T47D (cell line): ENCODE measurements around the gene ATL1.
A peak's percentile ranks its signal among the peaks of the same experiment; 100 is the strongest.
"Not testable (repeated sequence)": the region's sequence is repeated elsewhere in the genome, so short reads cannot be mapped to it uniquely, and the experiment has no call there.

ENCODE experiments used
- DNase-seq, 2 experiments: peaks; one replicate each; pipeline versions ENCODE4 v3.0.0 to v3.0.0-alpha.2; 2011 to 2012; ENCODE audit warnings: low read depth in 1 of 2, low spot score in 1 of 2
- JUND ChIP-seq: IDR thresholded peaks from 2 replicates; pipeline ENCODE4 v1.6.1; 2012; ENCODE audit warnings: low read depth
- in situ Hi-C: cut with HindIII; loops from 2 replicates; pipeline ENCODE4 v1.10.0; 2016; ENCODE audit warnings: low sequenced_read_pairs, low pct_unique_long_range_greater_than_20kb

Gene ATL1

DNA sequence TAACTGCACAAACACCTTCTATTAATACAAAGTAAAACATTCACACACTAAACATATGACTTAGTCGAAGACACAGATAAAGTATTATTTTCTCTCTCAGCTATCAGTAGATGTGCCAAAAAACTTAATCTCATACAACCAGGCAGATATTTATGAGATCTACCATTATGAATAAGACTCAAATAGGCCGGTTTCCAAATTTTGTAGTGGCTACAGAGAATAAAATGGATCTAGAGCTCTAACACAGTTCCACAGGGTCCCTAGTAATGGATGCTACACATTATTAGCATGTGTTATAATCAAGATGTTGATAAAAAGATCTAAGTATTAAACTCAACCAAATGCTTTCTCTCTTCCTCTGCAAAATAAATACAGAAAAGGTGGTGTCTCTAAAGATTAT, 97.8 kb downstream of the ATL1 start:
- DNase-seq = no peak
- in situ Hi-C loops = no loop called here
- TF ChIP-seq JUND = no peak

DNA sequence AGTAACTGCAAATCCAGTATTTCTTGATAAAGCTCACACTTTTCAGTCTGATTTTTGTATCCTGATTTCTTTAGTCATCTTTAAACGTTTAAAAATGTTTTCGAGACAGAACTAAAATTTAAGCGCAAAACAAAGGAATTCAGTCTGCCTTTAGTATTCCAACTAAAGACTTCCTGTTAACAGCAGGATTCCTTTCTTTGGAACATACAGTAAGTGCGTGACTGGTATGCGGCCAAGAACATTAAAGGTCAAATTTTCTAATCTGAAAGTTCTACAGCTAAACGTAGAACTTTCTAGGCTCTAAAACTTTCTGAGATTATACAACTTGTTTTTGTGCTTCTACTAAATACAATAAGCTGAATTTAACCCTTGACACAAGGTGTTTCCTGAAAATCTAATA, 98.3 kb downstream of the ATL1 start:
- in situ Hi-C loops = no loop called here
- TF ChIP-seq JUND = no peak
- DNase-seq = no peak

DNA sequence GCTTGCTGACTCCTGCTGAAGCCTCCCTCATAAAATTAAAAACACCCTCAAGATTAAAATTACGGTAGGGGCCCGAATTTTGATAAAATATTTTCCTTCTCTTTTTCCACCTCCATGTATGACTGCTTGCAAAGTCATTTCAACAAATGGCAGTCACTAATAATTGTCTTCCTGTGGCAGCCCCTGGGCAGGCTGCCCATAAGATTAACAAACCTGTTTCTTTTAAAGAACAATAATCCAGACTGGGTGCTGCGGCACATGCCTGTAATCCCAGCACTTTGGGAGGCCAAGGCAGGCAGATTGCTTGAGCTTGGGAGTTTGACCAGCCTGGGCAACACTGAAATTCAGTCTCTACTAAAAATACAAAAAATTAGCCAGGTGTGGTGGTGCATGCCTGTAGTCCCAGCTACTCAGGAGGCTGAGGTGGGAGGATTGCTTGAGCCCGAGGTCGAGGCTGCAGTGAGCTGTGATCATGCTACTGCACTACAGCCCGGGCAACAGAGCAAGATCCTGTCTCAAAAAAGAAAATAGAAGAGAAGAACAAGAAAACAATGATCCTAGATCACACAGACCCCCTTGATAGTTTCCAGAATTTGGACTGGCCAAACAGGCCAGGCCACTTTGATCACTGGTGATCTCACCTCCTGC, 99.5 kb downstream of the ATL1 start:
- in situ Hi-C loops = no loop called here
- no peak for TF ChIP-seq JUND
- DNase-seq = peak in 1 of 2 experiments; percentile 72

DNA sequence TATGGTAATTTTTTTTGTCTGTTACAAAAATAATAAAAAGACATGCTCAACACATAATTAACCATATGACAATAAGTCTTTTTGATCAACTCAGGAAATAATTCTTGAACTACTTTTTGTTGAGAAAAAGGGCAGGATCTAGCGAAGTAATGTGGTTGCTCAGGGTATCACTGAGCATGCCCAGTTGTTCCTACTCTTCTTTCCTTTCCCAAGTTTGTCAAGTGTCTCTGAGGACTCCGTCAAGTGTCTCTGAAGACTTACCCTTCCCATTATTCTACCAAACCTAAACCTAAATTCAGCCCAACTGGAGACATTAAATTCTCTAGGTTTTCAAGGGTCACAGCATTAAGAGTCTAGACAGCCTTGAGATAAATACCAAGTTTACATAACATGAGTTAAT, 104.6 kb downstream of the ATL1 start:
- in situ Hi-C loops, DNase-seq: not testable (repeated sequence)

DNA sequence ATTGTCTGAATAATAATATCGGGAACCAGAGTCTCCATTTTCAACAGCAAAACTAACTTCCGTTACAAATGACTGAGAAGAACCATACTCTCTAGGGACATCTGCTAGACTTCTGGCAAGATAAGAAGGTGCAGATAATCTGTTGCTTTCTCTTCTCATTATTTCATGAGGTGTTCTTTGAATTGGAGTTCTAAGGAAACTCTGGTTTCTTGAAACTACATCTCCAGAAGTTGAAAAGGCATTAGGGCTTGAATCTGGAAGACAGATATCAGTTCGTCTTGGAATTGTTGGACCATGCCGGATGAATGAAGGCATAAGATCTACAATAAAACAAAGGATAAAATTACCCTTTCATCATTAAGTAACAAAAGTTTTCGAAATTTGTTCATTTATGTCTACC, 105.4 kb downstream of the ATL1 start:
- DNase-seq = not testable (repeated sequence)

DNA sequence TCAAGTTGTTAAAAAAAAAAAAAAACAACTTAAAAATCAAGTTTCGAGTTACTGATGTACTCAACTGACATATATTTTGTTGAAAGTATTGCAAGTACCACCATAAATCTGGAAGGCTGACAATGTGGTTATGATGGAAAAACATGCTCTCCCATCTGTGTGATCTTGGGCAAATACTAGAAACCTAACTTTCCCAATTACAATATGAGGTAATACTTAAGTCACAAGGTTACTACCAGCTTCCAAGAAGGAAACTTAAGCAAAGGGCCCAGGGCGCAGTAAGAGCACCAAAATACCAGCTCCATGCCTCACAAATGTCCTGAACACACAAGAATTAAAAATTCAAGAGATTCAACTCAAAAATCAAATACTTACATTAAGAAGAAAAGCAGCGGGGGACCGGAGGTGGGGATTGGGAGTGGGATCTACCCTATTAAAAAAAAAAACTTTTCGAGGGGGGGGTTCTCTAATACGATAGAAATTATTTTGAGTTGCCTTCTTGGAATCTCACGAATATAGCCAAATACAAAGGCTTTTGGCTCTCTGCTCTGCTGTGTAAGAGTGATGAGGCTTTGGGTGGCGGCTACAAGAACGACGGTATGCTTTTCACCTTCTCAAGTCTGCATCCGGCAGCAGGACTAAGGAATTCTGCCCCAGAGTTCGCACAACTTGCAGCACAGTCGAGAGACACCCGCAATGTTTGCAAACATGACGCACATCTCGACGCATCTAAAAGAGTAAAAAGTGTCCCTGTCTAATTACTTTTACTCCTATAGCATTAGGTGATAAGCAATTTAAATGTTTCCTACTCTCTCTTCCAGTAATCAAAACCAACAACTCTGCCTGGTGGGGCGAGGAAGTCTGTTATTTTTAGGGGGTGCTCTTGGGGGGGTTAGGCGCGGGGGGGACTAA, 107.1 kb downstream of the ATL1 start:
- in situ Hi-C loops = no loop called here
- TF ChIP-seq JUND = no peak
- DNase-seq = peak in 1 of 2 experiments; percentile 74

More for the DNA sequence above, 105.4 kb downstream of the ATL1 start:
- in situ Hi-C loops = not testable (repeated sequence)

DNA sequence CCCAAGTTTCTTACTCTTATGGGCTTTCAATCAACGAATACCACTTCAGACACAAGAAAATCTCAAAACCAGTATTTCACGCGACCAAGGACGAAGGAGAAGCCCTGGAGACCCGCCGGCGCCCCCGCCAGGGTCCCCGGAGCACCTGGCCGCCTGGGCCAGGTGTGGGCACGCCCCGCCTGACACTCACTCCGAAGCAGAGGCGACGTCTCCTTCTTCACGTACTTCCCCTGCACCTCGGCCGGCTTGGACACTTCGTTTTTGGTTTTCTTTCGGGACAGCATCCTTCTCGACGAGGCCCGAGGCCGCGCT, 107.7 kb downstream of the ATL1 start:
- peak in 1 of 2 experiments; percentile 60 for DNase-seq
- no peak for TF ChIP-seq JUND
- in situ Hi-C loops = no loop called here

DNA sequence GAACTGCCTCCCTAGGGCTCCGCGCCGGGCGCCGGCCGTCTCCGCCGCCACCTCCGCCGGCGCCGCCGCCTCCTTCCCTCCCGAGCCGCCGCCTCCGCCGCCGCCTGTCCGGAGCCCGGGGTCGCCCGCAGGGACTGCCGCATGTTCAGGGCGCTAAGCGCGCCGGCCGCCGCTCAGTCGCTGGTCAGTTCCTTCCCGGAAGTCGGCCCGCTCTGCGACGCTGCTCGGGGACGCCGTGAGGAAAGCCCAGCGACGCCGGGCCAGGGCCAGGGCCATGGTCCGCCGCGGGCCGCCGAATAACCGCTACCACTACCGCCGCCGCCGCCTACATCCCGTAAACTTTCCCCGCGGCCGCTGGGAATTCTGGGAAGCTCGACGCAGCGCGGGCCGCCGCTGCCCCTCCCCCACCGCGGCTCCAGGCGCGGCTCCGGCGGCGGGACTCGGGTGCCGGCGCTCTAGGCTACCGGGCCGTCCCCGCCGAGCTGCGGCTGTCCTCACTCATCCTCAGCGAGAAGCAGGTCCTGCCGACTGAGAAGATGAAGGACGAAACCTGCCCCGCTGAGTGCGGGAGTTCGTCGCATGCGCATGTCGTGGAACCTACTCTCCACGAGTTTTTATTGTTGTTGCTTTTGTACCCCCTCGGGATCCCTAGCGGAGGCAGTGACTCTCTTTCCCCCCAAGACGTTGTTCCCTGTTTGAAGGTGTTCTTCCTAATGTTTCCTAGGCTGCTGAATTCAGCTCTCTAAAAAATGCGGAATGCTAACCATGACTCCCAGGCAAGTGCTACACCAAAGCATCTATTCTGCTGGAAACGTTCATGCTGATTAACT, 108.3 kb downstream of the ATL1 start, which contains the start of gene SAV1:
Gene SAV1 (minus strand): TSS at position 311 of the 830 bp plus-strand sequence. CDS start 339 bp downstream, outside the sequence.
- in situ Hi-C loops = no loop called here
- peak; percentile 65 to 89 for DNase-seq

DNA sequence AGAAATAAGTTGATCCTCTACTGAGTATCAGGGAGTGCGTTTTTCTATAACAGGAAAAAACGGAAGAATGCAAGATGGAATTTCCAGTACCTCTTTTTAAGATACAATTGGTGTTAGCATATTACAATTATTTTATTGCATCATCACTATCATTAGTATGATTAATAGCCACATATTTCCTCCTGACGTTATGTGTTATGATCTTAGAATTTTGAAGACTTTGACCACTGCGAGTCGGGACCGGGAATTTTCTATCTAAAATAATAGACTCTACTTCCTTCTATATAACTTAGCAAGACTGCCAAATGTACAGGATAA, 108.8 kb downstream of the ATL1 start:
- DNase-seq = no peak
- in situ Hi-C loops = no loop called here
- TF ChIP-seq JUND = no peak

More for the DNA sequence above, 108.3 kb downstream of the ATL1 start, which contains the start of gene SAV1:
- no peak for TF ChIP-seq JUND

DNA sequence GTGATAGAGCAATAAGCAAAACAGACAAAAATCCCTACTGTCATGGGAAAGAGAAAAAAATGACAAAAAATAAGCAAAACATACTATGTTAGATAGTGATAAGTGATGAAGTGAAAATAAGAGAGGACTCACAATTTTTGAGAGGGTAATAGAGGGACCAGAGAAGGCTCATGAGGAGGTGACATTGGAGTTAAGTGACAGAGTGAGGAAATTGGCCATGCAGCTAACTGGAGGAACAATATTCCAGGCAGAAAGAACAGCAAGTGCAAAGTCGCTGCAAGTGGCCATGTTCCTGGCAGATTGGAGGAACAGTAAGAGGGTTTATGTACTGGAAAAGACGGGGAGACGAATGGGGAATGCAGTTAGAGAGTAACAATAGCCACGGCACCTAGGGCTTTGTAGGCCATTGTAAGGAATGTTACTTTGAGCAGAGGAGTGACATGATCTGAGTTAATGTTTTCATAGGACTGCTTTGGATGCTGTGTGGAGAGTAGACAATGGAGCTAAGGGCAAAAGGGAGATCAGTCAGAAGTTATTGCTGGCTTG, 109.6 kb downstream of the ATL1 start:
- in situ Hi-C loops = no loop called here
- no peak for TF ChIP-seq JUND
- DNase-seq = no peak

DNA sequence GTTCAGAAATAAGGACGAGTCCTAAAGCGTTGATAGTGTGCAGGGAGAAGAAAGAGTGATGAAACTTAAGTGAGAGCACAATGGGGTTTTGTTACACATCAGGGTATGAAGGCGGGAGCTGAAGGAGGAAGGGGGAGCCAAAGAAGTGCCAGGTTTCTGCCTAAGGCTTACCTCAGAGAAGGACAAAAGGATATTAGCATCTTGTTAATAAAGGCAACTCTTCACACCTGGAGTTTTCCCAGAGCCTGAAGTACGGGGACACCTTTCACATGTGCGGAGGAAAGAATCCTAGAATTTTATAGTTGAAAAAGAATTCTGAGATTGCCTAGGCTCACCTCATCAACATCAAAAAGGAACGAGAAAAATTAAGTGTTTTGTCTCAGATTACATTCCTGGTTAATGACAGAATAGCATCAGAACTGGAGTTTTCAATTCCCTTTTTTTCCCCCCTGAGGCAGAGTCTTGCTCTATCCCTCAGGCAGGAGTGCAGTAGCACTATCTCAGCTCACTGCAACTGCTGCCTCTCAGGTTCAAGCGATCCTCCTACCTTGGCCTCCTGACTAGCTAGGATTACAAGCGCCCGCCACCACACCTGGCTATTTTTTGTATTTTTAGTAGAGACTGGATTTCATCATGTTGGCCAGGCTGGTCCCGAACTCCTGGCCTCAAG, 110.4 kb downstream of the ATL1 start:
- no peak for DNase-seq
- TF ChIP-seq JUND = no peak
- in situ Hi-C loops = no loop called here

DNA sequence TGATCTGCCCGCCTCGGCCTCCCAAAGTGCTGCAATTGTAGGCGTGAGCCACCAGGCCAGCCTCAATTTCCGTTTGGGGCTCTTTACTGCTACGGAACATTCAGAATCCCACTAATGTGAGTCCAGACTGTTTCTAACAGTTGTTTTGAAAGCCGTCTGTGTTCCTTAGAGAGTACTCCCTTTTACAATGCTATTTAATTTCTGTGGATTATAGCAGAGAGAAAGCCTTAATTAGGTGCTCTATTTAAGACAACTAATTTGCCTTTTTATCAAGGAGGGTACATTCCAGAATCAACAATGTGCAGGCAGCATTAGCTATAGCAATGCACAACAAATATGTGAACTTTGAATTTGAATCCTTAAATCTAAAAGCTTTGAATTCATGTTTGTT, 110.9 kb downstream of the ATL1 start:
- in situ Hi-C loops = no loop called here
- no peak for TF ChIP-seq JUND
- DNase-seq = no peak
